HCT116 (cell line): Measurements from ENCODE around the gene CFAP46. TPM values are rescaled to one million over a fixed set of nuclear protein-coding genes. Genes with fewer than 3 reads are reported as not detected.

Source experiments
- ATAC-seq: fragments of 200-7000 bp; cut with Tn5 transposase; 2 replicates; pipeline ENCODE4 v1.9.1; 2020; ENCODE audit warnings: mild to moderate bottlenecking, moderate library complexity
- BruUV-seq: library from RNA; stranded (reverse); fragments of 400-500 nt; replicated peaks from 2 replicates; lab custom pipeline; 2021; lab: Mats Ljungman, UMichigan
- CTCF ChIA-PET: fragments of 300-600 bp; sonication (Branson Sonifier 250); formaldehyde crosslinking; loops from one replicate; lab custom pipeline; 2021; ENCODE audit warnings: antibody characterized with exemption; lab: Charles Lee
- POLR2A ChIA-PET: fragments of 300-600, 350-600 bp; sonication (Branson Sonifier 250); formaldehyde crosslinking; loops from one replicate; lab custom pipeline; 2021; ENCODE audit warnings: antibody characterized with exemption; lab: Charles Lee
- RAD21 ChIA-PET, 2 experiments: fragments of 300-600 bp; sonication (Branson Sonifier 250); formaldehyde crosslinking; loops; one replicate each; lab custom pipeline; 2023; ENCODE audit warnings: low total read pairs in 2 of 2; ENCODE audit not compliant: uncharacterized antibody in 2 of 2, unreplicated experiment in 2 of 2, low non-redundant PET in 1 of 2; lab: Charles Lee
- DNase-seq: peaks from one replicate; pipeline ENCODE4 v3.0.0-alpha.2; 2010; ENCODE audit warnings: low read depth, low spot score
- H2AFZ ChIP-seq: fragments of 200-600 bp; shearing (Covaris generic), sonication (generic); 2 replicates; pipeline ENCODE4 v1.6.1; 2017; ENCODE audit warnings: low read depth, mixed run types, mixed read lengths, antibody characterized with exemption, low read length; ENCODE audit not compliant: poor library complexity, severe bottlenecking
- H3K27ac ChIP-seq: 2 replicates; pipeline ENCODE4 v1.5.1; 2012; ENCODE audit warnings: low read depth, low read length
- H3K27me3 ChIP-seq: fragments of 200-600 bp; sonication (generic); 2 replicates; pipeline ENCODE4 v1.6.1; 2016; ENCODE audit warnings: mixed run types, low read length, mixed read lengths; ENCODE audit not compliant: insufficient read depth
- H3K36me3 ChIP-seq, 2 experiments: fragments of 200-500 bp in 1 of 2; fragments of 200-600 bp in 1 of 2; sonication (Bioruptor generic) in 1 of 2; sonication (generic) in 1 of 2; 2 replicates each; pipeline versions ENCODE4 v1.5.1 to v1.6.1; 2014 to 2016; ENCODE audit warnings: low read length in 2 of 2, inconsistent platforms in 1 of 2, mixed read lengths in 1 of 2, mixed run types in 1 of 2; ENCODE audit not compliant: insufficient read depth in 2 of 2, control insufficient read depth in 1 of 2
- H3K4me1 ChIP-seq, 2 experiments: fragments of 200-600 bp in 1 of 2; sonication (generic) in 1 of 2; 2 replicates each; pipeline versions ENCODE4 v1.5.1 to v1.6.1; 2012 to 2017; ENCODE audit warnings: low read length in 2 of 2, inconsistent platforms in 1 of 2, mild to moderate bottlenecking in 1 of 2, mixed read lengths in 1 of 2, mixed run types in 1 of 2, moderate library complexity in 1 of 2; ENCODE audit not compliant: insufficient read depth in 2 of 2, control insufficient read depth in 1 of 2
- H3K4me2 ChIP-seq: fragments of 200-600 bp; sonication (generic); 2 replicates; pipeline ENCODE4 v1.6.1; 2017; ENCODE audit warnings: mixed run types, low read length, mixed read lengths
- H3K4me3 ChIP-seq, 2 experiments: fragments of 200-600 bp in 1 of 2; sonication (generic) in 1 of 2; replicated peaks in 1 of 2; 2 replicates each; pipeline ENCODE4 v1.5.1; 2011 to 2016; ENCODE audit warnings: low read length in 2 of 2, control low read depth in 1 of 2, low read depth in 1 of 2, mild to moderate bottlenecking in 1 of 2, mixed read lengths in 1 of 2, mixed run types in 1 of 2
- H3K79me2 ChIP-seq: fragments of 200-600 bp; sonication (generic); 2 replicates; pipeline ENCODE4 v1.6.1; 2017; ENCODE audit warnings: mild to moderate bottlenecking, mixed run types, low read length, moderate library complexity, mixed read lengths; ENCODE audit not compliant: insufficient read depth
- H3K9ac ChIP-seq: fragments of 200-600 bp; sonication (generic); 2 replicates; pipeline ENCODE4 v1.6.1; 2016; ENCODE audit warnings: low read length, mixed read lengths
- H3K9me2 ChIP-seq: fragments of 200-600 bp; sonication (generic), shearing (Covaris generic); 2 replicates; pipeline ENCODE4 v1.6.1; 2017; ENCODE audit warnings: mixed run types, mild to moderate bottlenecking, moderate library complexity; ENCODE audit not compliant: insufficient read depth
- H3K9me3 ChIP-seq, 2 experiments: fragments of 200-500 bp in 1 of 2; fragments of 200-600 bp in 1 of 2; sonication (Bioruptor generic) in 1 of 2; sonication (generic) in 1 of 2; 2 replicates each; pipeline ENCODE4 v1.6.1; 2014 to 2017; ENCODE audit warnings: low read length in 2 of 2, mixed read lengths in 2 of 2, inconsistent platforms in 1 of 2, low read depth in 1 of 2, mild to moderate bottlenecking in 1 of 2, mixed run types in 1 of 2, moderate library complexity in 1 of 2; ENCODE audit not compliant: control insufficient read depth in 1 of 2, insufficient read depth in 1 of 2
- H4K20me1 ChIP-seq: fragments of 200-600 bp; sonication (generic), shearing (Covaris generic); 2 replicates; pipeline ENCODE4 v1.6.1; 2017; ENCODE audit warnings: mixed run types, mild to moderate bottlenecking, moderate library complexity; ENCODE audit not compliant: insufficient read depth
- ATF3 ChIP-seq: IDR thresholded peaks from 2 replicates; pipeline ENCODE4 v1.6.1; 2012
- CBX3 ChIP-seq: IDR thresholded peaks from 2 replicates; pipeline ENCODE4 v1.6.1; 2012; ENCODE audit warnings: low read depth
- CEBPB ChIP-seq: IDR thresholded peaks from 2 replicates; pipeline ENCODE4 v1.6.1; 2012; ENCODE audit warnings: low read depth
- ELF1 ChIP-seq: IDR thresholded peaks from 2 replicates; pipeline ENCODE4 v1.6.1; 2012; ENCODE audit warnings: low read depth, borderline replicate concordance
- JUND ChIP-seq: IDR thresholded peaks from 2 replicates; pipeline ENCODE4 v1.6.1; 2012
- MAX ChIP-seq: IDR thresholded peaks from 2 replicates; pipeline ENCODE4 v1.6.1; 2012
- SIN3A ChIP-seq: IDR thresholded peaks from 2 replicates; pipeline ENCODE4 v1.6.1; 2012; ENCODE audit warnings: low read depth
- SP1 ChIP-seq: IDR thresholded peaks from 2 replicates; pipeline ENCODE4 v1.6.1; 2012; ENCODE audit warnings: low read depth
- TCF7L2 ChIP-seq: IDR thresholded peaks from 2 replicates; pipeline ENCODE4 v1.7.0; 2011; ENCODE audit warnings: borderline replicate concordance, inconsistent platforms; ENCODE audit not compliant: insufficient read depth, insufficient read length; ENCODE audit errors: extremely low read depth
- YY1 ChIP-seq: IDR thresholded peaks from 2 replicates; pipeline ENCODE4 v1.6.1; 2011; ENCODE audit warnings: low read length, low read depth, moderate library complexity, mild to moderate bottlenecking; ENCODE audit not compliant: insufficient replicate concordance; ENCODE audit errors: extremely low read depth
- ZBTB33 ChIP-seq: IDR thresholded peaks from 2 replicates; pipeline ENCODE4 v1.6.1; 2011; ENCODE audit warnings: mild to moderate bottlenecking, low read length, moderate library complexity; ENCODE audit not compliant: insufficient replicate concordance; ENCODE audit errors: extremely low read depth
- intact Hi-C: fragments of 100-400 bp; cut with micrococcal nuclease; formaldehyde crosslinking; loops from 2 replicates; pipeline ENCODE4 v1.10.0; 2022
- total RNA-seq: library from RNA; stranded (reverse); gene quantifications from one replicate; pipeline ENCODE4 v1.2.1, GENCODE V29; 2021; ENCODE audit not compliant: unreplicated experiment

Gene CFAP46
- total RNA-seq, 1 experiment from 2014 or later = 1.4 TPM

- intact Hi-C loops = no loop called here
- no peak overlapping the region for H3K4me2 ChIP-seq
- ChIA-PET POLR2A (no interaction called here), CTCF (no interaction called here), RAD21 (no interaction called here)
- H3K4me1 ChIP-seq = no peaks in the 10 kb centered on the region
- H3K9me3 ChIP-seq = no peaks in the 10 kb centered on the region
- TF ChIP-seq ATF3 = no peak
- no peak for TF ChIP-seq SP1
- no peak for TF ChIP-seq SIN3A
- no peak overlapping the region for H3K9ac ChIP-seq
- no peak overlapping the region for H3K27ac ChIP-seq
- H3K79me2 ChIP-seq = no peaks in the 10 kb centered on the region
- H3K36me3 ChIP-seq = no peaks in the 10 kb centered on the region
- DNase-seq (no peak), ATAC-seq (no peak)
- H3K9me2 ChIP-seq = no peaks in the 10 kb centered on the region
- no peaks in the 10 kb centered on the region for H4K20me1 ChIP-seq
- H3K27me3 ChIP-seq = no peaks in the 10 kb centered on the region
- BruUV-seq = no TSS peak
- H2AFZ ChIP-seq = no peak overlapping the region
- no peak overlapping the region for H3K4me3 ChIP-seq
Measured at GRCh38 chr10:132989476-132990415, 47.4 kb upstream of the CFAP46 start.

- Histone ChIP-seq H3K9me3 (no peaks in the 10 kb centered on the region), H3K4me1 (no peaks in the 10 kb centered on the region), H3K9ac (no peak overlapping the region), H3K27me3 (no peaks in the 10 kb centered on the region), H3K36me3 (no peaks in the 10 kb centered on the region), H3K4me2 (no peak overlapping the region), H4K20me1 (no peaks in the 10 kb centered on the region), H2AFZ (no peak overlapping the region), H3K79me2 (no peaks in the 10 kb centered on the region), H3K27ac (no peak overlapping the region), H3K4me3 (no peak overlapping the region), H3K9me2 (no peaks in the 10 kb centered on the region)
- TF ChIP-seq ZBTB33 (no peak), CEBPB (no peak), JUND (no peak), CBX3 (no peak), MAX (no peak), TCF7L2 (no peak), ELF1 (no peak), SIN3A (no peak), YY1 (no peak)
- POLR2A ChIA-PET = no interaction called here
- CTCF ChIA-PET = no interaction called here
- DNase-seq (no peak), ATAC-seq (no peak)
- BruUV-seq = no TSS peak
- RAD21 ChIA-PET = no interaction called here
- intact Hi-C loops = no loop called here
Measured at GRCh38 chr10:132988988-132989387, 46.6 kb upstream of the CFAP46 start.
